Measurements from ENCODE around the gene TKTL1. TPM values are rescaled to one million over a fixed set of nuclear protein-coding genes. Genes with fewer than 3 reads are reported as not detected.

Gene TKTL1
- total and polyA plus RNA-seq, 8 donors = not detected

DNA sequence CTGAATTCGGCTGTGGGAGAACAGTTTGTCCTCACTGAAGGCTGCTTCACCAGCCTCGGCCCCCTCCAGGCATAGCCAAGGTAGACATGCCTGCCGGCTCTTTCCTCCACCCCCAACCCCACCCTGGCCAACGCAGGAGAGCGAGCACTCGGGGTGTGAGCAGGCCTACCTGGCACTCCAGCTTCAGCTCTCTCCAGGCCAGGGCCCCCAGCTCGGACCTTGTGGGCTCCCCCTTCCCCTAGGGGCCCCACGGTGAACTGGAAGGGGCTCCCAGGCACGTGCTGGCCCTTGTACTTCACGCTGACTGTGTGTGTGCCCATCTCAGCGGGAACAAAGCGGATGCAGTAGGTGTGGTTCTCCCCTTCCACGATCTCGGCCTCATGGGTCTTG lies 56.4 kb downstream of the TKTL1 start:
- no peak for FAIRE-seq
- WGBS, 2 donors = 83 to 89% methylated on average over 14 of the region's 14 CpGs
- H3K27me3 ChIP-seq = no peaks in the 10 kb centered on the region
- ATAC-seq = no peak
- no peaks in the 10 kb centered on the region for H3K9me3 ChIP-seq
- H3K4me3 ChIP-seq = no peak overlapping the region
- H3K4me1 ChIP-seq = no peaks in the 10 kb centered on the region
- peaks cover 0 to 15% (median 0%) of the 10 kb centered on the region in 3 donors for H3K36me3 ChIP-seq
- TF ChIP-seq, protein P1, sequence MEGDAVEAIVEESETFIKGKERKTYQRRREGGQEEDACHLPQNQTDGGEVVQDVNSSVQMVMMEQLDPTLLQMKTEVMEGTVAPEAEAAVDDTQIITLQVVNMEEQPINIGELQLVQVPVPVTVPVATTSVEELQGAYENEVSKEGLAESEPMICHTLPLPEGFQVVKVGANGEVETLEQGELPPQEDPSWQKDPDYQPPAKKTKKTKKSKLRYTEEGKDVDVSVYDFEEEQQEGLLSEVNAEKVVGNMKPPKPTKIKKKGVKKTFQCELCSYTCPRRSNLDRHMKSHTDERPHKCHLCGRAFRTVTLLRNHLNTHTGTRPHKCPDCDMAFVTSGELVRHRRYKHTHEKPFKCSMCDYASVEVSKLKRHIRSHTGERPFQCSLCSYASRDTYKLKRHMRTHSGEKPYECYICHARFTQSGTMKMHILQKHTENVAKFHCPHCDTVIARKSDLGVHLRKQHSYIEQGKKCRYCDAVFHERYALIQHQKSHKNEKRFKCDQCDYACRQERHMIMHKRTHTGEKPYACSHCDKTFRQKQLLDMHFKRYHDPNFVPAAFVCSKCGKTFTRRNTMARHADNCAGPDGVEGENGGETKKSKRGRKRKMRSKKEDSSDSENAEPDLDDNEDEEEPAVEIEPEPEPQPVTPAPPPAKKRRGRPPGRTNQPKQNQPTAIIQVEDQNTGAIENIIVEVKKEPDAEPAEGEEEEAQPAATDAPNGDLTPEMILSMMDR (IDR thresholded peaks at IDR 0.05) = no peak
- H3K27ac ChIP-seq = no peak overlapping the region
- peak in 2 of 6 donors; percentile 22 to 60 for DNase-seq
- intact Hi-C loops (cut with DNase I) = no loop called here

DNA sequence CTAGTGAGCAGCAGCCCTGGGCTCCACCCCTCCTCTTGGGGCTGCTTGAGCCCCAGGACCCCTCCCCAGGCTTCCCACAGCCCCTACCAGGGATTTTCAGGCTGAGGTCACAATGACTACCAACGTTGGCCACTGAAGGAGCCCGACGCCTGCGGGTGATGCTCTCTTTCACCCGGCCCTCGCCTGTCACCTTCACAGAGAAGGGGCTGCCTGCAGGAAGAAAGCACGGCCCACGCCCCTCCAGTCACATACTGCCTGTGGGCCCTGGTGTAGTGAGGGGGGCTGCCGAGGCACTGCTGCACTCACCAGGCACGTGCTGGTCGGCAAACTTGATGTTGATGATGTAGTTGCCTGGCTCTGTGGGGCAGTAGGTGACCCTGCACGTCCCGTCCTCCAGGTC lies 56.9 kb downstream of the TKTL1 start:
- H3K27ac ChIP-seq = no peak overlapping the region
- WGBS, 2 donors = 84 to 90% methylated on average over 13 of the region's 13 CpGs
- TF ChIP-seq, protein P1 (IDR thresholded peaks at IDR 0.05) = no peak
- ATAC-seq = no peak
- H3K4me1 ChIP-seq = no peaks in the 10 kb centered on the region
- intact Hi-C loops (cut with DNase I) = no loop called here
- no peak overlapping the region for H3K4me3 ChIP-seq
- H3K9me3 ChIP-seq = no peaks in the 10 kb centered on the region
- peaks cover 0 to 16% (median 0%) of the 10 kb centered on the region in 3 donors for H3K36me3 ChIP-seq
- no peaks in the 10 kb centered on the region for H3K27me3 ChIP-seq
- DNase-seq = peak in 2 of 6 donors; percentile 13 to 54
- FAIRE-seq = no peak

DNA sequence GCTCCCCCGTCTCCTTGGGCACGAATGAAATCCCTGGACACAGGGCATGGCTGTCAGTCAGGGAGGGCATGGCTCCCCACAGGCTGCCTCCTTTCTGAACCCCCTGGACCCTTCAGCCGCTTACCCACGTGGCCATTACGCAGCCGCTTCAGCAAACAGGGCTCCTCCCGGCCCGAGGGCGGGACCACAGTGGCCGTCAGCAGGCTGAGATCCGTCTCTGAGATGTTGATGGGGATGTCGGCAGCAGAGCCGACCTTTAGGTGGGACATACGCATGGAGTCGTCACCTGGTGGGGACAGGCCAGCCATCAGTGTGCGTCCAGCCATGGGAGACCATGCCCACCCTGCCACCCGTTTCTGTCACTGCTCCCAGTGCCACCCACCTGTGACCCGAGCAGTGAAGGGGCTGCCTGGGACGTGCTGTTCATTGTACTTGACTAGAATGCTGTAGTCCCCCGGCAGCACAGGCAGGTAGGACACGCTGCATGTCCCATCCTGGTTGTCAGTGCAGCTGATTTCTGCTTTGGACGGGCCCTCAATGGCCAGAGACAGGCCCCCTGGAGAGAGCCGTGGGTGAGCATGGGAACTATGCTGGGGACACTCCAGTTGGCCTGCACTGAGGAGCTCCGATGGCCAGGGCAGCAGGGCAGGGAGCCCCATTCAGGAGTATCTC lies 57.7 kb downstream of the TKTL1 start:
- Histone ChIP-seq H3K36me3 (peaks cover 0 to 16% (median 0%) of the 10 kb centered on the region in 3 donors), H3K9me3 (no peaks in the 10 kb centered on the region), H3K27me3 (no peaks in the 10 kb centered on the region), H3K4me1 (no peaks in the 10 kb centered on the region), H3K4me3 (no peak overlapping the region), H3K27ac (no peak overlapping the region)
- 86 to 92% methylated on average over 24 of the region's 24 CpGs for WGBS, 2 donors
- FAIRE-seq (no peak), ATAC-seq (no peak), DNase-seq (peak in 2 of 6 donors; percentile 13 to 66)
- intact Hi-C loops (cut with DNase I) = no loop called here
- TF ChIP-seq, protein P1 (IDR thresholded peaks at IDR 0.05) = no peak

DNA sequence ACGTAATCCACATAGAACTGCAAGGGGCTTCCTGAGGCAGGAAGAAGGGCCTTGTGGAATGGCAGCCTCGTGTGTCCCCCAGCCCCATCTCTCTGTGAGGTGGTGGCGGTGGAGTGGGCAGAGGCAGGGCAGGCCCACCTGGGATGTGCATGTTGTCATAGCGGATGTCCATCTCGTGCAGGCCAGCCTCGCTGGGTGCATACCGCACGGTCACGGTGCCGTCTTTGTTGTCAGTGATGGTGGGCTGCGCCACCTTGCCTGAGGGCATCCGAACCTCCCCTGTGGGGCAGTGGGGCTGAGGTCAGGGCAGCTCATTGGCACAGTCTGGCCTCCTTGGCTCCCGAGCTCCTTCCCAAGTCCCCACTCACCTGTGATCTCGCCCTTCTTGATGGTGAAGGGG lies 58.4 kb downstream of the TKTL1 start:
- WGBS, 2 donors = 84 to 85% methylated on average over 14 of the region's 14 CpGs
- DNase-seq (peak in 2 of 6 donors; percentile 13 to 70), ATAC-seq (no peak), FAIRE-seq (no peak)
- Histone ChIP-seq H3K4me3 (no peak overlapping the region), H3K36me3 (peaks cover 0 to 16% (median 0%) of the 10 kb centered on the region in 3 donors), H3K27ac (no peak overlapping the region), H3K27me3 (no peaks in the 10 kb centered on the region), H3K4me1 (no peaks in the 10 kb centered on the region), H3K9me3 (no peaks in the 10 kb centered on the region)
- TF ChIP-seq, protein P1 (IDR thresholded peaks at IDR 0.05) = no peak
- intact Hi-C loops (cut with DNase I) = no loop called here

DNA sequence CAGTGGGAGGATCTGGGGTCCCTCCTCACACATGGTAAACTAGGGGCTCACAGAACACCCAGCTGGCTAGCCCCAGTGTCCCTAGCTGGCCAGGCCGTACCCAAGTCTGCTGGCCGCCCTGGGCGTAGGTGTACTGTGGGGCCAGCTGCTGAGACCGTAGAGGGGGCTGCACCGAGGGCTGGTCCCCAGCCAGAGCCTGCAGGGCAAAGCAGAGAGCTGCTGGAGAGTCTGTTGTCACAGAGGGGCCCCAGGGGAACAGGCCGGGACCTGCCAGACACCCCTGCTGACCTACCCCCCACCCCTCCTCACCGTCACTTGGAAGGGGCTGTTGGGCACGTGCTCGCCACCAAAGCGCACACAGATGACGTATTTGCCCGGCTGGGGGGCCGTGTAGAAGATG lies 58.9 kb downstream of the TKTL1 start:
- H3K9me3 ChIP-seq = no peaks in the 10 kb centered on the region
- no peaks in the 10 kb centered on the region for H3K4me1 ChIP-seq
- intact Hi-C loops (cut with DNase I) = no loop called here
- H3K36me3 ChIP-seq = peaks cover 0 to 16% (median 0%) of the 10 kb centered on the region in 3 donors
- ATAC-seq (no peak), DNase-seq (peak in 2 of 6 donors; percentile 11 to 59), FAIRE-seq (no peak)
- TF ChIP-seq, protein P1 (IDR thresholded peaks at IDR 0.05) = no peak
- WGBS, 2 donors = 89 to 91% methylated on average over 13 of the region's 13 CpGs
- H3K27ac ChIP-seq = no peak overlapping the region
- H3K4me3 ChIP-seq = no peak overlapping the region
- H3K27me3 ChIP-seq = no peaks in the 10 kb centered on the region
